SU-DHL-6 (cell line): ENCODE data around the gene PHOX2B.

Source experiments
- CTCF ChIP-seq: fragments of 200-600 bp; sonication (generic); IDR thresholded peaks from one replicate; pipeline ENCODE4 v1.5.1; 2017; ENCODE audit warnings: antibody characterized with exemption, mild to moderate bottlenecking, low read length, moderate library complexity; ENCODE audit not compliant: insufficient read depth, poor library complexity, severe bottlenecking
- EZH2phosphoT487 ChIP-seq: fragments of 200-600 bp; sonication (generic), shearing (Covaris generic); conservative IDR thresholded peaks from 2 replicates; pipeline ENCODE4 v1.6.1; 2018; ENCODE audit warnings: mild to moderate bottlenecking, antibody characterized with exemption, low read length, moderate library complexity, mixed read lengths

- TF ChIP-seq CTCF (no peak), EZH2phosphoT487 (no peak)
These were observed 403 bp downstream of the PHOX2B start for GRCh38 chr4:41748074-41748570.
